ENCODE data around the gene ATG14.
A peak's percentile ranks its signal among the peaks of the same experiment; 100 is the strongest.
"Not testable (repeated sequence)": the region's sequence is repeated elsewhere in the genome, so short reads cannot be mapped to it uniquely, and the experiment has no call there.

The ATG14 gene, protein sequence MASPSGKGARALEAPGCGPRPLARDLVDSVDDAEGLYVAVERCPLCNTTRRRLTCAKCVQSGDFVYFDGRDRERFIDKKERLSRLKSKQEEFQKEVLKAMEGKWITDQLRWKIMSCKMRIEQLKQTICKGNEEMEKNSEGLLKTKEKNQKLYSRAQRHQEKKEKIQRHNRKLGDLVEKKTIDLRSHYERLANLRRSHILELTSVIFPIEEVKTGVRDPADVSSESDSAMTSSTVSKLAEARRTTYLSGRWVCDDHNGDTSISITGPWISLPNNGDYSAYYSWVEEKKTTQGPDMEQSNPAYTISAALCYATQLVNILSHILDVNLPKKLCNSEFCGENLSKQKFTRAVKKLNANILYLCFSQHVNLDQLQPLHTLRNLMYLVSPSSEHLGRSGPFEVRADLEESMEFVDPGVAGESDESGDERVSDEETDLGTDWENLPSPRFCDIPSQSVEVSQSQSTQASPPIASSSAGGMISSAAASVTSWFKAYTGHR

DNA sequence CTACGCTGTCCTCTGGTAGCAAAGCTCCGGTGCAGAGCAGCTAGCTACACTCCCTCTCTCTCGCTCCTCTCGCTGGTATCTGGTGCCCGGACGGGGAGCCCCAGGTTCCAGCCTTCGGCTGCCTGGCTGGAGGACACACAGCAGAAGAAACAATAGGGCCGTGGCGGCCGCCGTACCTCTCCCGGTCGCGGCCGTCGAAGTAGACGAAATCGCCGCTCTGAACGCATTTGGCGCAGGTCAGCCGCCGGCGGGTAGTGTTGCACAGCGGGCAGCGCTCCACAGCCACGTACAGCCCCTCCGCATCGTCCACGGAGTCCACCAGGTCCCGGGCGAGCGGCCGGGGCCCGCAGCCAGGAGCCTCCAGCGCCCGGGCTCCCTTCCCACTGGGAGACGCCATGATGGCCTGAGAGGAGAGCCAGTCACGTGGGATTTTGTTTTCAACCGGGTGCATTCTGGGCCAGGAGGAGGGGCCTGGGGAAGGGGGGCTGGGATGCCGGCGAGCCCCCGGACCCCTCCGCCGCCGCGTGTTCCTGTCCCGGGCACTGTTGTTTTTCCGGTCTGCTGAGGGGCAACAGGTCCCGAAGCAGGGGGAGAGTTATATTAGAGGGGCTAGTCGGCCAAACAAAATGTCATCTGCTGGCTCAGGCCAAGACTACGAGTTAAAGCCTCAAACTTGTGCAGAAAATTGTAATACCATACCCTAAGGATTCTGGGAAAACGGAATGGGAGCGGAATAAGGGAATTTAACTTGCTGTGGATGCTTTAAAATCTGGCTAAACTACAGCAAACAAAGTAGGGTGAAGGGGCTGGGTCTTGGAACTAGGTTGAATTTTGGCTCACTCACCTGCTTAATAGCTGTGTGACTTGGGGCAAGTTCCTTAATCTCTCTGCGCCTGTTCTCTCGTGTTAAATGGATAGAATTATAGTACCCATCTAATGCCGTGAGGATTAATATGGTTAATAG lies at the start of gene ATG14:
TSS of gene ATG14 (minus strand) at position 405 of the 964 bp plus-strand sequence. CDS start at position 397, 8 bp downstream.
- peak; percentile 84 for DNase-seq

DNA sequence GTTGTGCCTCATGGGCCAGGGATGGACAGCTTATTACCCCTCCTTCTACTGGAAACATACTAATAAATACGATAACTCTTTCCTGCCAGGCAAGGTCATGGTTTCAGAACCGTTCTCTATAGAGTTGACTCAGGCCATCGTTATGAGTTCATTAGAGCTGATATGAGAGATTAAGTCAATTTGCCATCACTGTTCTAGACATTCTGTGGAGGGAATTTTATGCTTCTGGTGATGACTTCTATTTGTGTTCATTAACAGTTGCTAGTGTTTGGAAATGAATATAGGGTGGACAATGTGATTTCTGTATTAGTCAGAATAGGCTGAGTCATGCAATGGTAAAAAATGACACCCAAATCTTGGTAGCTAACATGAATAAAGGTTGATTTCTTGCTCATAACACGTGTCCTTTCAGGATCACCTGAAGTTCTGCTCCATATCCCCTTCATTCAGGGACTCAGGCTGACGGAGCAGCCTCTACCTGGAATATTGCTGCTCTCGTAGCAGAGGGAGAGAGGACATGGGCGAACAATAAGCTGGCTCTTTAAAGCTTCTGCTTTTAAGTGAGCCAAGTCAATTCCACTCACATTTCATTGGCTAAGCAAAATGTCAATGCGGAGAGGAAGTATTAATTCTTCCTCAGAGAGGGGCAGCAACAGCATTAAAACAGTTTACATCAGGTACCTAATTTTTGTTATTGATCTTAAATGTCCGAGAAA lies 47.3 kb upstream of the ATG14 start:
- peak; percentile 58 for DNase-seq

DNA sequence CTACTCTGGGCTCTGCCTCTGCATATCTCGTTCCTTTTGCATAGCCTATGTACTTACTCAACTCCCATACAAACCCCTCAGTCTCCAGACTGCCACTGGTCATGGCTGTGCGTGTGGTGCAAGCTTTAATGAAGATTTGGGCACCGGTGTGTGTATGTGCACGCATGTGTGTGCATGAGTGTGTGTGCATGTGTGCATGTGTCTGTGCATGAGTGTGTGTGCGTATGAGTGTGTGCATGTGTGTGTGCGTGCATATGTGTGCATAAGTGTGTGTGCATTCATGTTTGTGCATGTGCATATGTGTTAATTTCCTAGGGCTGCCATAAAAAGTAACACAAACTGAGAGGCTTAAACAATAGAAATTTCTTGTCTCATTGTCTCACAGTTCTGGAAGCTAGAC lies 45.9 kb upstream of the ATG14 start:
- no peak for DNase-seq

DNA sequence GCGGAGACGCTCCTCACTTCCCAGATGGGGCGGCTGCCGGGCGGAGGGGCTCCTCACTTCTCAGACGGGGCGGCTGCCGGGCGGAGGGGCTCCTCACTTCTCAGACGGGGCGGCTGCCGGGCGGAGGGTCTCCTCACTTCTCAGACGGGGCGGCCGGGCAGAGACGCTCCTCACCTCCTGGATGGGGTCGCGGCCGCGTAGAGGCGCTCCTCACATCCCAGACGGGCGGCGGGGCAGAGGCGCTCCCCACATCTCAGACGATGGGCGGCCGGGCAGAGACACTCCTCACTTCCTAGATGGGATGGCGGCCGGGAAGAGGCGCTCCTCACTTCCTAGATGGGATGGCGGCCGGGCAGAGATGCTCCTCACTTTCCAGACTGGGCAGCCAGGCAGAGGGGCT lies 44.8 kb upstream of the ATG14 start:
- DNase-seq, result not testable (repeated sequence)

DNA sequence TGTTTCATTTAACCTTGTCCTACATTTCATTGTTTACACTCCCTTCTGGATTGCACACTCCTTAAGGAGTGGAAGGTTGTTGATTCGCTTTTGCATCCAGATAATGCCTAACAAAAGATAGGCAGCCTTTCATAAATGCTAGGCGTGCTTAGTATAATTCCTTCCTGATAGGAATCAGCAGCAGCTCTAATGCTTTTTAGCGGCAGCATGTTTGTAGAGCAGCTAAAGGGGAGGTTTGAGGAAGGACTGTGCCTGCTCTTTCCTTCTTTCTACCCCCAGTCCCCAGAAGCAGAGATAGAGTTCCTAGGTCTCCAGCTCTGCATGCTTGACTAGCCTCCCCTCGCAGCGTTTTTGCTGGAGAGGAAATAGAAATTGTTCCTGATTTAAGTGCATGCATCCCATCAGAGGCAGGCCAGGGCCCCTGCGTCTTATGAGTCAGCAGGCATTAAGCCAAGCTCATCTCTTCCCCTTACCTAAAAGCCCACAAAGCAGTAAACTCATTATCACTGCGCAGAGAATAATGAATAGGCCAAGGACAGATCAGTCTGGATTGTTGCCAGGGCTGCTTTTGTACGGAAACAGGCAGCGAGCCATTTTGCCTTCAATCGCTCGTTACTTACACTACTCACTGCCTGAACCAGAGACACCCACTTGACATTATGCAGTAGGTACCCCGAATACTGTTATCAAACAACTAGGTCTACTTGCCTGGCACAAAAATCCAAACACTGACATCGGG lies 42.8 kb upstream of the ATG14 start:
- DNase-seq, result peak; percentile 27

DNA sequence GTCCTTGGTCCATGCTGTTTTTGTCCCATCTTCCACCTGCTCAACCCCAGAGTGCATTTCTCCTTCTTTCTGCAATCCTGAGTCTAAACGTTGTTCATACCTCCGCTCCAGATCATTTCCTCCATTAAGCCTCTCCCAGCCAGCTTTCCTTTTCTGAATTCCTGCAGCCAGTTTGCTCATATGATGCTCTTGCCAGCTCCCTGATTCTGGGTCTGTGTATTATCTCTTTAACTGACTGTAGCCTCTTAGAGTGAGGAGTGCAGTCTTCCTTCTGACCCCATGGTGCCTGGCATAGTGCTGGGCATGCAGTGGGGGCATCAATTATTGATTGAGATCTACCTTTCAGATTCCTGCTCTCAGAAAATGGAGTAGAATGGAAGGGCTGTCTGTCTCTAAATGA lies 40.3 kb upstream of the ATG14 start:
- DNase-seq, result no peak

DNA sequence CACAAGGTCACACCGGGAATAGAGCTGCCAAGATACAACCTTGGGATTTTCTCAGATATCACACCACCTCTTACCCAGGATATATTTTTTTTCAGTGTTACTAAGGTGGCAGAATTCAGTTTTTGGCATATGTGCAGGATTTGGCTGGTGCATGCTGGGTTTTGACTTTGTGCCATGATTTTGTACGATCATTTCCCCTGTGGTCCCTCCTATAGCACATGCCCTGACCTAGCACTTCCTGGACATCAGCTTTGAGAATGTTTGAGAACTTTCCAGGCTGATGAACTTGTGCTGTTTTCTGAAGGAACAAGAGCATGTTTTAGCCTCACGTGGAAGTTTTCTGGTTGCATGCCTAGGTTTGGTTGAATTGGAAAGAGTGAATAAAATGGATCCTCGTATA lies 39.8 kb upstream of the ATG14 start:
- DNase-seq, result no peak

DNA sequence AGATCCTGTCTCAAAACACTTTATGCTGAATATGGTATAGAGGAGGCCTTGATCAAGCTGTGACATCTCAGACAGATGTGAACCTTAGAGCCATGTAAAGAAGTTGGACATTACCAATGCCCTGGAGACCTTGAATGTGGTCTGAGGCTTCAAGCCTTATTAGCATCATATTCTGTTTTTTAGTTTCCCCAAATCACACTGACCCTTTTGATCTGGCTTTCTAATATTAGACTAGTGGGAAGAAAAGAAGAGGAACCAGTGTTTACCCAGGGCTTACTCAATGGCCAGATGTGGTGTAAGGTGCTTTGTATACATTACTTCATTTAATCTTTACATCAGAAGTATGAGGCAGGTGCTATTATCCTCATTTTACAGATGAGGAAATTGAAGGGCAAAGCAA lies 39.4 kb upstream of the ATG14 start:
- DNase-seq, result peak; percentile 44

DNA sequence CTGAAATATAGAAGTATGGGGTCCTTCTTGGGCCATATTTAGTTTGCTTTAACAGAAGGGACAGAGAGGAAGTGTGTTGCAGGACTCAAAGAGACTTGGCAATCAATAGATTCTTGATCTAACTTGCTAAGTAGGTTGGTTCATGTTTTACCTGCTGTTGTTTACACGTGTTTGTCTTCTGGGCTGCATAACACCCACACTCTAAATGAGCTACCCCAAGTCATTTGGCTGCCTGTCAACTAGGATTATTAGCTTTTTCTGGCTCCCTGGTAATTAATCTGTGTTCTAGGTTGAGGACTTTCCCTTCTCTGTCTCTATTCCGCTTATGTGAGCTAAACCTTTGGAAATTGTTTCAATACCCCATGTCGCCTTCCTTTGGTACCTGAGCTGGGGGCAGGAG lies 38.9 kb upstream of the ATG14 start:
- no peak for DNase-seq

DNA sequence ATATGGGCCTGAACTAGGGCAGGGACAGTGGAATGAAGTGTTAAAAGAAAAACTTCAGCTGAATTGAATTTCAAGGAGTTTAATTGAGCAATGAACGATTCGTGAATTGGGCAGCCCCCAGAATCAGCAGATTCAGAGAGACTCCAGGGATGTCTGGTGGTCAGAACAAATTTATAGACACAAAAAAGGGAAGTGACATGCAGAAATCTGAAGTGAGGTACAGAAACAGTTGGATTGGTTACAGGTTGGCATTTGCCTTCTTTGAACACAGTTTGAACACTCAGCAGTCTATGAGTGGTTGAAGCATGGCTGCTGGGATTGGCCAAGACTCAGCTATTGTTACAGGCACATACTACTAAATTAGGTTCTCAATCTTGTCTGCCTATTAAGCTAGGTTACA lies 38.5 kb upstream of the ATG14 start:
- peak; percentile 7 for DNase-seq

DNA sequence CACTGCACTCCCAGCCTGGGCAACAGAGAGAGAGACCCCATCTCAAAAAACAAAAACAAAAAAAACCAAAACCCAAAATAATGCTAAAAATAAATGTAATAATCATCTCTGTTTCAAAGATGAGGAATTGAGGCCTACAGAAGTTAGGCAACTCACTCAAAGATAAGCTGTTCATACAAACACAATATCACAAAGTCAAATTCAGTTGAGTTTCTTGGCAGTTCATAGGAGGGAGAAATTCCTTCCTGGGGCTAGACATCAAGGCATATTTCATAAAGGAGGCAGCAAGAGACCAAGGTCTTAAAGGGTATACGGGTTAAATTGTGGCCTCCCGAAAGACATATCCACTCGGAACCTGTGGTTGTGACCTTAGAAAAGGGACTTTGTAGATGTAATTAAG lies 37.5 kb upstream of the ATG14 start:
- DNase-seq, result no peak

DNA sequence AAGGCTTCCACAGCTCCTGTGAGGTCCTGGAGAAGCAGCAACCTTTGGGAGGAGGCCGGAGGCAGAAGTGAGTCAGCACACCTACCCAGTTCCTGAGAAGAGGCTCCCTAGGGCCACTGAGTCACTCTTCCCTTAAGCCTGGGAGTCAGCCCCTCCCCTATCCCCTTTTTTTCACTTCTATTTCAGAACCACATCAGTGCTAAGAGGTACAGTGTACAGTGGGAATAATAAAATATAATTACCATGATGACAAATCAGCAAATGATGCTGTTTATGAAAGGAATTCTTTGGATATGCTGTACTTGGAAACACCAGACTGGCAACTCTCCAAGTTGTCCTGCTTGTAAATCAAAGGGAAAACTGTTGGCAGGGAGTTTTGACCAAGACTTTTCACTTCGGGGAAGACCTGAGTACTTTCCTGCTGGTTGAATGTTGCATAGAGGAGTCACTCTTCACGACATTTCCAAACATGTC lies 36.5 kb upstream of the ATG14 start:
- DNase-seq, result peak; percentile 6

DNA sequence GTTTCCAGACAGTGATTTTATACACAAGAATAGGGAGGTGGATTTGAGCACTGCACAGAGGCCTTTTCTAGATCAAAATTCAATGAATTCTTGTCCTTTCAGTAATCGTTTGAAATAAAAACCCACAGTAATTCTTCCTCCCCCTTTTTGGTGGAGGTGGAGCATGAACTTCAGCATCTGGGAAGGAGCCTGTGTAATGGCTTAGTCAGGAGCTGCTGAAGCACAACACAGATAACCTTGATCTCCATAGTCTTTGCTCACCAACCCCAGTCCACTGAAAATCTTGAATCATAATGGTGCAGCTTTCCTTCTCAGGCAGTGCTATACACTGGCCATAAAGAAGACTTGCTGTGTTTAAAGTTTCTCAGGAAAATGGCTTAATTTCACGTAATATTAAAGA lies 35.2 kb upstream of the ATG14 start:
- no peak for DNase-seq

DNA sequence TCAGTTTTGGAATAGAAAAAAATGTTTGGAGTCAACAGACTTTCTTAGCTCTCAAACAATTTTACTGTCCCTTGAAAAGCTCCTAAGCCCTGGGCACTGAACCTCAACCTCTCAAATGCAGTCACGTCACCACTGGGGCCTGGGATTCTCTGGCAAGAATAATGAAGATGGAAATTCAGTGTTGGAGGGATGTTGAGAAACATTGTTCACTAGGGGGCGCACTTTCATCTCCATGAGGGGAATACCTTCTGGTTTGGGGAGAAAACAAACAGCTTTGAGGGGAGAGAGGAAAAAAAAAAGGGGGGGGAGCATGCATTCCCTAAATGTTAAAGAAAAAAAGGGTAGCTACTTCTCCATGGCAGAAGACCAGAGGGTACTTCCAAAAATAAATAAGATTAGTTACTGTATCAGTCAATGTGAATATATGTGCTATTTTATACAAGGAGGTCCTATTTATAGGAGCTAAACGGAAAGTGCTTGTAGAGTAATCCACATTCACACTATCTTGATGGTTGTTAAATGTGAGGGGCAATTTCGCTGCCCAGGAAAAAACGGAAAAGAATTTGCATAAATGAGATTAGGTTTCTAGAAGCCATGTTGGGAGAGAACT lies 34.6 kb upstream of the ATG14 start:
- DNase-seq, result peak; percentile 67

DNA sequence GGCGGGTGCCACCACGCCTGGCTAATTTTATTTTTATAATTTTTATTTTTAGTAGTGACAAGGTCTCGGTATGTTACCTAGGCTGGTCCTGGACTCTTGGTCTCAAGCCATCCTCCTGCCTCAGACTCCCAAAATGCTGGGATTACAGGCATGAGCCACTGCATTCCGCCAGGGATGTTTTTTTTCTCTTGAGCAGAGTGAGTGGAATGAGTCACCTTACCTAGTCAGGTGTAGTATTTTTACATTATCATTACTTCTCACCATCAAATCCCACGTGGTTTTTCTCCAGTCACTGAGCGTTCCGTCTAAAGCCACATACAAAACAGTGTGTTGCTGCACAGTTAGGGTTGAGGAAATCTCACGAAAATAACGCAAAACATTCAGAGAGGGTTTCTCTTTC lies 29.7 kb upstream of the ATG14 start:
- no peak for DNase-seq

DNA sequence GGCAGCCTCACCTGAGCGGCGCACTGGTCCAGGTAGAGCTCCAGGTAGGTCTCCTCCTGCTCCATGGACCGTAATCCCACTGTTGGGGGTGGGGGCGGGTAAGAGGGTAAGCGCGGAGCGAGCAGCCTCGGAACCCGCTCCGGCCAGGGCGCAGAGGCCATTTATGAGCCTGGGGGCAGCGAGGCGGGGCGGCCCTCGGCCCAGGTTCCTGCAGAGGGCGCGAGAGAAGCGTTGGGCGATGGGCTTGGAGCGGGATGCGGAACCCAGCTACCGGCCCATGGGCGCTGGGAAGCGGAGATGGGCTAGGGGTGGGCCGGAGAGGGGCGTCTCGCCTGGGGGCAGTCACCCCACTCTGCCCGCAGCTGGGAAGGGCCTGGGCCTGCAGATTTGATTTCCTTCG lies 28.8 kb upstream of the ATG14 start, which contains the start of gene TBPL2:
TSS of gene TBPL2 (minus strand) at position 232 of the 400 bp plus-strand sequence. CDS start at position 65, 167 bp downstream.
- DNase-seq, result no peak

DNA sequence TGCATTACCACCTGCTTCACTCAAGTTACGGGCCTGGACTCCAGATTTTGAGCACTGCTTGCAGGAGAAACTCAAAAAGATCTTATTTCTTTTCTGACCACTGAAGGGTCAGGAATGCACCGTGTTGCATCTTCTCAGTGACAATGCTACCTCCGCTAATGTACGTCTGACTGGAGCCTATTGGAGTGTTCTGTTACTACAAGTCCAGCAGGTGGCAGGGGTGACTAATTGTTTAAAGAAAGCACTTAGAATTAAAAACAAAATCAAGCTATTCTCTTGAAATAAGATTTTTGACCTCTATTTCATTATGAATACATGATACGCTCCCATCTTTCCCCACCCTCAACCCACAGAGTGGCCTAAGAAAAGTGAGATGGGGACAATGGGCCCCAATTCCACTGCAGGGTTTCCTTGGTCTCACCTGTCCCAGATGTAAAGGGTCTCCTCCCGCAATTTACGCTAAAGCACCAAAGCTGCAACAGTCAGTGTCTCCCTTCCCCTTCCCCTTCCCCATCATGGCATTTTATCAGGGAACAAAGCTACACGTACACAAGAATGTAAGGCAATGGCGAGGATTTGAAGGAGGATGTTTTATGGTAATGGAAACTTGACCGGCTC lies 26.5 kb upstream of the ATG14 start:
- peak; percentile 20 for DNase-seq

DNA sequence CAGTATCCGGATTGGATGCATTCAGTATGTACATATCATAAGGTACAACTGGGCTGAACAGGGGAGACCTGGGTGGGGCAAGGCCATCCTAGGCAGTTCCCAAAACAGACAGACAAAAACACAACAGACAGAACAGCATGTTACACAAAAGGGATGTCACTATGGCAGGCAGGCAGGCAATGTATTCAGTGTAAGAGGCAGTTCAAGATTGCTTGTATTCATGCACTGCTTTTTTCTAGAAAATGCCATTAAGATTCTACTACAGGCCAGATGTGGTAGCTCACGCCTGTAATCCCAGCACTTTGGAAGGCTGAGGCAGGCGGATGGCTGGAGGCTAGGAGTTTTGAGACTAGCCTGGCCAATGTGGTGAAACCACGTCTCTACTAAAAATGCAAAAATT lies 25.3 kb upstream of the ATG14 start:
- no peak for DNase-seq

DNA sequence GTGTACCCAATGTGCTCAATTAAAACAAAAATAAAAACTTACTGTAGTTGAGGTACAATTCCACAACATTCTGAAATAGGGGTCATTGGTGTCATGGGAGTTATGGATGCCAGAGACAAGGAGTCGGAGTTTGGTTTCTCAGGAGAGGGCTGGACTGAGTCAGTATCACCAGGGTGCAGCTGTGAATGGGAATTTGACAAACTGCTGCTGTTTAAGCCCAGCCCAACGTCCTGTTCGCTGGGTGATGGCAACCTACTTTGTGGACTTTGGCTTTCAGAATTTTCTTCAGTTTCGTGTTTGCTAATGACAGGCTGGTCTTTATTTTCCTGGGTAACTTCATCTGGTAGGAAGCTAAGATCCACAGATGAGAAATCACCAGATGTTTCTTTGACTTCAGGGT lies 24.9 kb upstream of the ATG14 start:
- DNase-seq, result no peak

DNA sequence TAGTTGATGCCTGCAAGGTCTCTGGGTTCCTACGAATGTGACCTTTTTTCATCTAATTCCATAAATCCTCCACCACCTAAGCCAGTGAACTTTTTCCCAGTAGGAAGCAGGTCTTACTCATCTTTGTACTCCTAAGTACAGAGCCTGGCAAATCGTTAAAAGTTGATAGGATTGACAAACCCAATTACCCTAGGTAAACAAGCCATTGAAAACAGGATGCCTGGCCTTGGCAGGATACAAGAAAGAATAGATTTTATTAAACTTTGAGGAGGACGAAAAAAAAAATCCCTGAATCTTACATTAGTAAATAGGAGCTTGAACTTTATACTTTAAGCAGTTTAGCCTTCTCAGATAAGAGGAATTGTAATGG lies 23.2 kb upstream of the ATG14 start:
- no peak for DNase-seq
